Muscle layer of colon (tissue), 2 donors: Measurements from ENCODE around the gene ARHGAP26.

Experiments used
- H3K27ac ChIP-seq: one replicate; pipeline ENCODE4 v1.7.0; 2013; ENCODE audit warnings: low read depth, mild to moderate bottlenecking, low read length, moderate library complexity
- H3K27me3 ChIP-seq, 2 donors: one replicate each; pipeline ENCODE4 v1.7.0; 2013; ENCODE audit warnings: low read length in 2 of 2, mild to moderate bottlenecking in 2 of 2; ENCODE audit not compliant: insufficient read depth in 2 of 2, control insufficient read depth in 1 of 2
- H3K36me3 ChIP-seq: one replicate; pipeline ENCODE4 v1.7.0; 2013; ENCODE audit warnings: mild to moderate bottlenecking, low read length; ENCODE audit not compliant: insufficient read depth
- H3K4me1 ChIP-seq: one replicate; pipeline ENCODE4 v1.7.0; 2013; ENCODE audit warnings: mild to moderate bottlenecking, low read length; ENCODE audit not compliant: insufficient read depth
- H3K4me3 ChIP-seq, 2 donors: one replicate each; pipeline ENCODE4 v1.7.0; 2013; ENCODE audit warnings: low read length in 2 of 2, low read depth in 1 of 2, mild to moderate bottlenecking in 1 of 2, moderate library complexity in 1 of 2
- H3K9ac ChIP-seq: one replicate; pipeline ENCODE4 v1.7.0; 2013; ENCODE audit warnings: low read length
- H3K9me3 ChIP-seq: one replicate; pipeline ENCODE4 v1.7.0; 2013; ENCODE audit warnings: mild to moderate bottlenecking, low read length
- donor health status: abdominal sarcoma.
- donor health status: Adenocarcinoma of cecum.

Gene ARHGAP26

GRCh38 chr5:142905348-142905747 is 135.2 kb downstream of the ARHGAP26 start:
- Histone ChIP-seq H3K27me3 (no peaks in the 10 kb centered on the region), H3K4me1 (no peaks in the 10 kb centered on the region), H3K9ac (no peak overlapping the region), H3K9me3 (no peaks in the 10 kb centered on the region), H3K4me3 (no peak overlapping the region), H3K36me3 (peaks cover 10% of the 10 kb centered on the region), H3K27ac (no peak overlapping the region)

GRCh38 chr5:142906863-142907671 is 136.9 kb downstream of the ARHGAP26 start:
- Histone ChIP-seq H3K27me3 (no peaks in the 10 kb centered on the region), H3K4me1 (no peaks in the 10 kb centered on the region), H3K4me3 (no peak overlapping the region), H3K36me3 (peaks cover 10% of the 10 kb centered on the region), H3K9ac (no peak overlapping the region), H3K27ac (no peak overlapping the region), H3K9me3 (no peaks in the 10 kb centered on the region)

GRCh38 chr5:142908659-142909058 is 138.5 kb downstream of the ARHGAP26 start:
- Histone ChIP-seq H3K4me1 (no peaks in the 10 kb centered on the region), H3K4me3 (no peak overlapping the region), H3K27ac (no peak overlapping the region), H3K36me3 (peaks cover 5% of the 10 kb centered on the region), H3K9me3 (no peaks in the 10 kb centered on the region), H3K9ac (no peak overlapping the region), H3K27me3 (no peaks in the 10 kb centered on the region)

- Histone ChIP-seq H3K9me3 (no peaks in the 10 kb centered on the region), H3K27ac (no peak overlapping the region), H3K9ac (no peak overlapping the region), H3K36me3 (no peaks in the 10 kb centered on the region), H3K4me1 (no peaks in the 10 kb centered on the region), H3K27me3 (no peaks in the 10 kb centered on the region), H3K4me3 (no peak overlapping the region)
Measured at GRCh38 chr5:142910128-142910527, 140.0 kb downstream of the ARHGAP26 start.

- Histone ChIP-seq H3K27ac (no peak overlapping the region), H3K9me3 (no peaks in the 10 kb centered on the region), H3K9ac (no peak overlapping the region), H3K4me3 (no peak overlapping the region), H3K4me1 (no peaks in the 10 kb centered on the region), H3K27me3 (no peaks in the 10 kb centered on the region), H3K36me3 (no peaks in the 10 kb centered on the region)
Measured at GRCh38 chr5:142911170-142911569, 141.0 kb downstream of the ARHGAP26 start.

DNA sequence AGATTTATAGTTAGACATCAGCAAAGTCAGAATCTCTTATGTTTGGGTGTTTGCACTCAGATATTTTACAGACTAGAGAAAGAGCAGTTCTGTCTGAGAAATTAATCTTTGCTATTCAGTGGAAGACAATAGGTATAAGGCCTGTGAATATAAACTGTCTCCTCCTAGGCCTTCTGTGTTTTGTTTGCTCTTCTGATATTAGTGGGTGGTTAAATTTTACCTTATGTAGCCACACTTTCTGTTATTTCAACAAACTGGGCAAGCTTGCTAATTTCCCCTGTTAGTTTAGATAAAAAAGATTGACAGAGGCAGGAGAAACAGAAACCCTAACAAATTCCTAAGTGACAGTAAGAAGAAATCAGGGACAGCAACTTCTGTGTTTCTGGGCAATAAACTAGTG is 141.6 kb downstream of the ARHGAP26 start:
- no peaks in the 10 kb centered on the region for H3K4me1 ChIP-seq
- H3K27me3 ChIP-seq, result no peaks in the 10 kb centered on the region
- H3K9me3 ChIP-seq, result no peaks in the 10 kb centered on the region
- no peaks in the 10 kb centered on the region for H3K36me3 ChIP-seq
- H3K4me3 ChIP-seq, result no peak overlapping the region
- H3K27ac ChIP-seq, result no peak overlapping the region
- H3K9ac ChIP-seq, result no peak overlapping the region

DNA sequence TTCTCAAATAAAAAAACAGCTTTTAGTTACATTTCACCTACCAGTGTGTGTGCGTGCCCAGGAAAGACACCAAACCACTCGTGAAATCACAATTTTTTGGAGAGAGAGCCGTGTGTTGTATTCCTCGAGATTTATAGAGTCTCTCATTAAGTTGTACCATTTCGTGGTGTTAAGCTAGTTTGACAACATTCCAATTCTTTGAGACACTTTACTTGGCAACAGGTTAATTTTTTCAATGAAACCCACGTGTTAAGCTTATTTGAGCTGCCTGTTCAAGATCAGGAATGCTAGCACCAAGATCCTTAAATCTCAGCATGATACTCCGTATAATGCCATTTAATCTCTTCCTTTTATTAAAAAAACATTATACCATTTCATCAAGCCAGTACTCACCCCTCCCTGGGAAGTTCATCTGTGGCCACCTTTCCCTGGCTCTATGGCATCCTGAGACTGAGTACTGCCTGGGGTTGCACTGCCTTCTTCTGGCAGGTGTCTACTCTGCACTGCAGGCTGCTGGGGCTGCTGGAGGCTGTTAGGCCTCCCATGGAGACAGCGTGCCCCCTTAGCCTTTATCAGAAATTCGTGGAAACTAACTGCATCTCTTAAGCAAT is 143.7 kb downstream of the ARHGAP26 start:
- no peaks in the 10 kb centered on the region for H3K27me3 ChIP-seq
- H3K4me1 ChIP-seq, result no peaks in the 10 kb centered on the region
- no peak overlapping the region for H3K9ac ChIP-seq
- H3K27ac ChIP-seq, result no peak overlapping the region
- H3K9me3 ChIP-seq, result no peaks in the 10 kb centered on the region
- H3K4me3 ChIP-seq, result no peak overlapping the region
- no peaks in the 10 kb centered on the region for H3K36me3 ChIP-seq

DNA sequence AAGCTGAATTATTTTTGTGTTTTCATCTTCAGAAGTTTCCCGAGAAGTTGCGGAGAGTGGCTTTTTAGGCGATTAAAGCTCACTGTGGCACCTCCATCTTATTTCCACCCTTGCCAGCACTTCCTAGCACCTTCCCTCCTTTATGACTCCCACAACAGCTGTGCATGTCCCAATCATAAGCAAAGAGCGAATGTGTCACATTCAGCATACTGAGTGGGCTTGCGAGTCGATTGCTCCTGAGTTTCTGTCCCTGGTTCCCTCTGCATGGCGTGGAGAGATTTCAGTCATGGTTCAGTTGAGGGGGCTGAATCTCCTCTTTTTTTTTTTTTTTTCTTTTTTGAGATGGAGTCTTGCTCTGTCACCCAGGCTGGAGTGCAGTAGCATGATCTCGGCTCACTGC is 144.9 kb downstream of the ARHGAP26 start:
- H3K36me3 ChIP-seq, result no peaks in the 10 kb centered on the region
- no peaks in the 10 kb centered on the region for H3K27me3 ChIP-seq
- no peaks in the 10 kb centered on the region for H3K4me1 ChIP-seq
- H3K4me3 ChIP-seq, result no peak overlapping the region
- H3K9me3 ChIP-seq, result no peaks in the 10 kb centered on the region
- H3K27ac ChIP-seq, result no peak overlapping the region
- no peak overlapping the region for H3K9ac ChIP-seq

DNA sequence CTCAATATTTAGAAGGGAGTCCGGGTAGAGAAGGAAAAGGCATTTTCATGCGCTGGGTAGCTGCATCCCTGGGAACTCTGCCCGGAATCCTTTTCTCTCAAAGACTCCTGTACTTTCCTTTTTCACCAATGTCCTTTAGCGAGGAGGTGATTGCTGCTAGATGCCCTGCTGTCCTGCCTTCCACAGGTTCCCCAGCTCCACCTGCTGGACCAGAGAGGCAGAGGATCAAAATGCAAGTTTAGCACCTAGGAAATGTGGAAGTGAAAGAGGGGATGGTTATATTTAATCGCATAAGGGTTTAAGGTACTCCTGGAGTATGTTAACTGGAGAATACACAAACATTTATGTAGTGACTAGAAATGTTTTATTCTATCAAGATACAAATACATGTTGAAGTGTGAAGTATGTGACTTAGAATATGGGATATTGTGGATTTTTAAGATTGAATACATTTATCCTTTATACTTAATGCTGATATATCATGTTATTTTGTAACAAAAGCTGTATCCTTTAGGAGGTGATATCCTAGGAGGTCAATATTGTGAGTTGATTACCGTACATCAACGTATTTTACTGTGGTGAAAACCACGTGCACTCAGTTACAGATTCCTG is 145.7 kb downstream of the ARHGAP26 start:
- Histone ChIP-seq H3K4me3 (no peak overlapping the region), H3K4me1 (no peaks in the 10 kb centered on the region), H3K27me3 (no peaks in the 10 kb centered on the region), H3K9me3 (no peaks in the 10 kb centered on the region), H3K27ac (no peak overlapping the region), H3K9ac (no peak overlapping the region), H3K36me3 (no peaks in the 10 kb centered on the region)

DNA sequence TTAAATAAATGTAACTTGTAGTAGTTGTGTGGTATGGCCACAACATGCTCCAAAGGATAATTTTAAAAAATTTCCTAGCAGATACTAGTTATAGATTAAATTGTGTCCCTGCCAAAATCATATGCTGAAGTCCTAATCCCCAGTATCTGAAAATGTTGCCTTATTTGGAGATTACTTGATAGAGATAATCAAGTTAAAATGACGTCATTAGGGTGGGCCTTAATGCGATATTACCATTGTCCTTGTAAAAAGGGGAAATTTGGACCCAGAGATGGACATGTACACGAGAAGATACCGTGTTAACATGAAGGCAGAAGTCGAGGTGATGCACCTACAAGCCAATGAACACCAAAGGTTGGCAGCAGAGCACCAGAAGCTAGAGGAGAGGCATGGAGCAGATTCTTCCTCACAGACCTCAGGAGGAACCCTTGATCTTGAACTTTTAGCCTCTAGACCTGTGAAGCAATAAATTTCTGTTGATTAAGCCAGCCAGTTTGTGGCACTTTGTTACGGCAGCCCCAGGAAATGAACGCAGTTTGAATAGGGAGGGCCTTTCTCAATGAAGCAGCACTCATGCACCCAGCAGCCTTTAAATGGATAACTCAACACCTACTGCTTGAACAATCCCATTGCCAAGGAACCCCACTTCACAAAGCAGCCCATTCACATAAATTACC is 148.9 kb downstream of the ARHGAP26 start:
- no peak overlapping the region for H3K4me3 ChIP-seq

GRCh38 chr5:142920849-142921612 is 150.9 kb downstream of the ARHGAP26 start:
- Histone ChIP-seq H3K9ac (no peak overlapping the region), H3K9me3 (no peaks in the 10 kb centered on the region), H3K27ac (no peak overlapping the region), H3K4me1 (peaks cover 9% of the 10 kb centered on the region), H3K4me3 (no peak overlapping the region), H3K27me3 (no peaks in the 10 kb centered on the region), H3K36me3 (no peaks in the 10 kb centered on the region)

More for the DNA sequence above, 148.9 kb downstream of the ARHGAP26 start:
- H3K27ac ChIP-seq, result no peak overlapping the region
- H3K9ac ChIP-seq, result no peak overlapping the region
- no peaks in the 10 kb centered on the region for H3K36me3 ChIP-seq
- H3K27me3 ChIP-seq, result no peaks in the 10 kb centered on the region
- no peaks in the 10 kb centered on the region for H3K9me3 ChIP-seq
- no peaks in the 10 kb centered on the region for H3K4me1 ChIP-seq
